ENCODE measurements around the gene PHKA1. TPM values are rescaled to one million over a fixed set of nuclear protein-coding genes. Genes with fewer than 3 reads are reported as not detected.
"Not testable (repeated sequence)": the region's sequence is repeated elsewhere in the genome, so short reads cannot be mapped to it uniquely, and the experiment has no call there.

Gene PHKA1
- total RNA-seq, 1 experiment from 2014 or later: 7.4 TPM

DNA sequence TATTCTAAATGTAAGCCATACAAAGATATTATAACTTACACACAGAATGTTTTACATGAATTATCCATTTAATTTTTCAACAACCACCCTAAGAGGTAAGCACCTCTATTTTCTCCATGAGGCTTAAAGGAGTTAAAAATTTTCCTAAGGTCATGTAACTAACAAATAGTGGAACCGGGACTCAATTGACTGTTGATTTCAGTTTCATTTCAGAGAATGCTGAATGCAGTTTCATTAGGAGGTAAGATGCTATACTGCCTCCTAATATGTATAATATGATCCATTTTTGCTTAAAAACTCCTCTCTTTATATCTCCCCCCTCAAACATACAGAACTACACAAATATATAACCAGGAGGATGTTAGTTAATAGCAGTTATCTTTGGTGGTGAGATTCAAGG, 29.1 kb downstream of the PHKA1 start:
- no peak for DNase-seq
- TF ChIP-seq, protein P1, sequence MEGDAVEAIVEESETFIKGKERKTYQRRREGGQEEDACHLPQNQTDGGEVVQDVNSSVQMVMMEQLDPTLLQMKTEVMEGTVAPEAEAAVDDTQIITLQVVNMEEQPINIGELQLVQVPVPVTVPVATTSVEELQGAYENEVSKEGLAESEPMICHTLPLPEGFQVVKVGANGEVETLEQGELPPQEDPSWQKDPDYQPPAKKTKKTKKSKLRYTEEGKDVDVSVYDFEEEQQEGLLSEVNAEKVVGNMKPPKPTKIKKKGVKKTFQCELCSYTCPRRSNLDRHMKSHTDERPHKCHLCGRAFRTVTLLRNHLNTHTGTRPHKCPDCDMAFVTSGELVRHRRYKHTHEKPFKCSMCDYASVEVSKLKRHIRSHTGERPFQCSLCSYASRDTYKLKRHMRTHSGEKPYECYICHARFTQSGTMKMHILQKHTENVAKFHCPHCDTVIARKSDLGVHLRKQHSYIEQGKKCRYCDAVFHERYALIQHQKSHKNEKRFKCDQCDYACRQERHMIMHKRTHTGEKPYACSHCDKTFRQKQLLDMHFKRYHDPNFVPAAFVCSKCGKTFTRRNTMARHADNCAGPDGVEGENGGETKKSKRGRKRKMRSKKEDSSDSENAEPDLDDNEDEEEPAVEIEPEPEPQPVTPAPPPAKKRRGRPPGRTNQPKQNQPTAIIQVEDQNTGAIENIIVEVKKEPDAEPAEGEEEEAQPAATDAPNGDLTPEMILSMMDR (IDR thresholded peaks at IDR 0.05; ENCODE audit: unreplicated experiment): no peak
- Mint-ChIP-seq H3K27me3 (ENCODE audit: unreplicated experiment) (no peaks in the 10 kb centered on the region), H3K27ac (ENCODE audit: unreplicated experiment) (peak overlapping the region; percentile 56), H3K9me3 (ENCODE audit: low read depth, unreplicated experiment) (no peaks in the 10 kb centered on the region), H3K4me1 (ENCODE audit: low read depth, unreplicated experiment) (peaks cover 14% of the 10 kb centered on the region), H3K4me3 (ENCODE audit: low read depth, unreplicated experiment) (no peak overlapping the region), H3K36me3 (ENCODE audit: insufficient read depth, unreplicated experiment) (peaks cover 6% of the 10 kb centered on the region)
- no TSS peak for BruUV-seq (replicated peaks)
- CTCF ChIA-PET: no interaction called here
- intact Hi-C loops (cut with micrococcal nuclease; ENCODE audit: unreplicated experiment): no loop called here

DNA sequence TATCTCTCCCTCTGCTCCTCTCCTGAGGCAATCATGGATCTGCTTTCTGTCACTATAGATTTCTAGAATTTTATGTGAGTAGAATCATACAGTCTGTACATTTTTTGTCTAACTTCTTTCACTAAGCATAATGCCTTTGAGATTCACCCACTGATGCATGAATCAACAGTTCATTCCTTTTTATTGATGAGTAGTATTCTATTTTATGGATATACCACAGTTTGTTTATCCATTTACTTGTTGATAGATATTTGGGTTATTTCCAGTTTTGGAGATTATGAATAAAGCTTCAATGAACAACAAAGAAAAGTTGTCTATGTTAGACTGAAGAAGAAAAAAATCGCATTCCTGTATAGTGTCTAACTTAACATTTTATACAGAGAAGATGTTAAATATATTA, 30.5 kb downstream of the PHKA1 start:
- H3K36me3 Mint-ChIP-seq (ENCODE audit: insufficient read depth, unreplicated experiment): peaks cover 6% of the 10 kb centered on the region
- CTCF ChIA-PET: no interaction called here
- peaks cover 14% of the 10 kb centered on the region for H3K4me1 Mint-ChIP-seq (ENCODE audit: low read depth, unreplicated experiment)
- no peak for DNase-seq
- no TSS peak for BruUV-seq (replicated peaks)
- no peak overlapping the region for H3K27ac Mint-ChIP-seq (ENCODE audit: unreplicated experiment)
- H3K27me3 Mint-ChIP-seq (ENCODE audit: unreplicated experiment): no peaks in the 10 kb centered on the region
- TF ChIP-seq, protein P1 (IDR thresholded peaks at IDR 0.05; ENCODE audit: unreplicated experiment): no peak
- peaks cover 2% of the 10 kb centered on the region for H3K9me3 Mint-ChIP-seq (ENCODE audit: low read depth, unreplicated experiment)
- H3K4me3 Mint-ChIP-seq (ENCODE audit: low read depth, unreplicated experiment): no peak overlapping the region
- intact Hi-C loops (cut with micrococcal nuclease; ENCODE audit: unreplicated experiment): no loop called here

DNA sequence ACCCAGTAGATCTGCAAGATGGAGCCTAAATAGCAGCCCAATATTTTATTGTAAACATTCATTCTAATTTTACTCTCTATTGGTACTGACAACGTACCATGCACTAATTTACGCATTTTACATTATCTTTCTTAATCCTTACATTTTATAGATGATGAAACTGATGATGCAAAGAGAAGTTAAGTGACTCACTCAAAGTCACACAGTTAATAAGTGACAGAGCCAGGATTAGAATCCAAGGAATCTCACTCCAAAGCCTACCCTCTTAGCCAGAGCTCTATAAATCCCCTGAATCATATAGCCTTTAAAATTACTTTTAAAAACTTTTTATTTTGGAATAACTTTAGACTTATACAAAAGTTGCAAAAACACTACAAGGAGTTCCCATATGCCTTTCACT, 37.6 kb downstream of the PHKA1 start:
- H3K27me3 Mint-ChIP-seq (ENCODE audit: unreplicated experiment): no peaks in the 10 kb centered on the region
- no peaks in the 10 kb centered on the region for H3K4me1 Mint-ChIP-seq (ENCODE audit: low read depth, unreplicated experiment)
- peaks cover 3% of the 10 kb centered on the region for H3K9me3 Mint-ChIP-seq (ENCODE audit: low read depth, unreplicated experiment)
- no peak overlapping the region for H3K27ac Mint-ChIP-seq (ENCODE audit: unreplicated experiment)
- TF ChIP-seq, protein P1 (IDR thresholded peaks at IDR 0.05; ENCODE audit: unreplicated experiment): no peak
- DNase-seq: no peak
- no peak overlapping the region for H3K4me3 Mint-ChIP-seq (ENCODE audit: low read depth, unreplicated experiment)
- H3K36me3 Mint-ChIP-seq (ENCODE audit: insufficient read depth, unreplicated experiment): no peaks in the 10 kb centered on the region
- BruUV-seq (replicated peaks): no TSS peak
- intact Hi-C loops (cut with micrococcal nuclease; ENCODE audit: unreplicated experiment): no loop called here
- CTCF ChIA-PET: interaction anchor here (1.0 kb wide), 1 partner anchor 10 kb away, joined by 3 read pairs; no protein-coding TSS in a partner anchor

DNA sequence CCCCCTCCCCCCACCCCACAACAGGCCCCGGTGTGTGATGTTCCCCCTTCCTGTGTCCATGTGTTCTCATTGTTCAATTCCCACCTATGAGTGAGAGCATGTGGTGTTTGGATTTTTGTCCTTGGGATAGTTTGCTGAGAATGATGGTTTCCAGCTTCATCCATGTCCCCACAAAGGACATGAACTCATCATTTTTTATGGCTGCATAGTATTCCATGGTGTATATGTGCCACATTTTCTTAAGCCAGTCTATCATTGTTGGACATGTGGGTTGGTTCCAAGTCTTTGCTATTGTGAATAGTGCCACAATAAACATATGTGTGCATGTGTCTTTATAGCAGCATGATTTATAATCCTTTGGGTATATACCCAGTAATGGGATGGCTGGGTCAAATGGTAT, 40.2 kb downstream of the PHKA1 start:
- BruUV-seq (replicated peaks); intact Hi-C loops (cut with micrococcal nuclease; ENCODE audit: unreplicated experiment); H3K27ac Mint-ChIP-seq (ENCODE audit: unreplicated experiment); DNase-seq; CTCF ChIA-PET; H3K9me3 Mint-ChIP-seq (ENCODE audit: low read depth, unreplicated experiment); H3K27me3 Mint-ChIP-seq (ENCODE audit: unreplicated experiment); H3K4me1 Mint-ChIP-seq (ENCODE audit: low read depth, unreplicated experiment); H3K4me3 Mint-ChIP-seq (ENCODE audit: low read depth, unreplicated experiment); H3K36me3 Mint-ChIP-seq (ENCODE audit: insufficient read depth, unreplicated experiment): not testable (repeated sequence)

DNA sequence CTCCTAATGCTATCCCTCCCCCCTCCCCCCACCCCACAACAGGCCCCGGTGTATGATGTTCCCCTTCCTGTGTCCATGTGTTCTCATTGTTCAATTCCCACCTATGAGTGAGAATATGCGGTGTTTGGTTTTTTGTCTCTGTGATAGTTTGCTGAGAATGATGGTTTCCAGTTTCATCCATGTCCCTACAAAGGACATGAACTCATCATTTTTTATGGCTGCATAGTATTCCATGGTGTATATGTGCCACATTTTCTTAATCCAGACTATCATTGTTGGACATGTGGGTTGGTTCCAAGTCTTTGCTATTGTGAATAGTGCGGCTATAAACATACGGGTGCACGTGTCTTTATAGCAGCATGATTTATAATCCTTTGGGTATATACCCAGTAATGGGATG, 44.6 kb downstream of the PHKA1 start:
- intact Hi-C loops (cut with micrococcal nuclease; ENCODE audit: unreplicated experiment); H3K27ac Mint-ChIP-seq (ENCODE audit: unreplicated experiment); H3K9me3 Mint-ChIP-seq (ENCODE audit: low read depth, unreplicated experiment); H3K36me3 Mint-ChIP-seq (ENCODE audit: insufficient read depth, unreplicated experiment); DNase-seq; H3K4me3 Mint-ChIP-seq (ENCODE audit: low read depth, unreplicated experiment); CTCF ChIA-PET; H3K4me1 Mint-ChIP-seq (ENCODE audit: low read depth, unreplicated experiment); BruUV-seq (replicated peaks); H3K27me3 Mint-ChIP-seq (ENCODE audit: unreplicated experiment): not testable (repeated sequence)
